GM23338 (cell line): ENCODE results near the gene CELF2. TPM values are rescaled to one million over a fixed set of nuclear protein-coding genes. Genes with fewer than 3 reads are reported as not detected.

Experiments used
- CREB1 ChIP-seq: fragments of 250-450 bp; sonication (Bioruptor Pico); IDR thresholded peaks from 2 replicates; pipeline ENCODE4 v1.5.0; 2020; ENCODE audit warnings: low read depth, mild to moderate bottlenecking, moderate library complexity
- EZH2 ChIP-seq: fragments of 200-600 bp; sonication (generic); IDR thresholded peaks from one replicate; pipeline ENCODE4 v1.8.0; 2017; ENCODE audit warnings: antibody characterized with exemption, mild to moderate bottlenecking, low read depth; ENCODE audit not compliant: unreplicated experiment
- EZH2phosphoT487 ChIP-seq: fragments of 200-600 bp; sonication (generic); IDR thresholded peaks from one replicate; pipeline ENCODE4 v1.8.1; 2018; ENCODE audit warnings: antibody characterized with exemption; ENCODE audit not compliant: unreplicated experiment
- JUNB ChIP-seq: IDR thresholded peaks from one replicate; pipeline ENCODE4 v1.6.1; 2016; ENCODE audit warnings: antibody characterized with exemption; ENCODE audit not compliant: unreplicated experiment
- NANOG ChIP-seq: IDR thresholded peaks from 2 replicates; pipeline ENCODE4 v1.6.1; 2016; ENCODE audit warnings: antibody characterized with exemption, borderline replicate concordance
- POLR2AphosphoS5 ChIP-seq: IDR thresholded peaks from 2 replicates; pipeline ENCODE4 v1.6.1; 2016; ENCODE audit warnings: antibody characterized with exemption, low read depth
- STAT1 ChIP-seq: IDR thresholded peaks from one replicate; pipeline ENCODE4 v1.6.1; 2016; ENCODE audit warnings: antibody characterized with exemption; ENCODE audit not compliant: unreplicated experiment
- ZNF114 ChIP-seq: fragments of 250-450 bp; sonication (Bioruptor Pico); IDR thresholded peaks from 2 replicates; pipeline ENCODE4 v1.5.0; 2020; ENCODE audit warnings: mild to moderate bottlenecking, moderate library complexity
- ZNF331 ChIP-seq: fragments of 250-450 bp; sonication (Bioruptor Pico); IDR thresholded peaks from 2 replicates; pipeline ENCODE4 v1.5.0; 2020; ENCODE audit warnings: low read depth, mild to moderate bottlenecking, moderate library complexity
- polyA plus RNA-seq: library from polyadenylated mRNA; unstranded; fragments of >200 nt; fragmentation: Nextera tagmentation; extraction: Ambion mirVana; gene quantifications from 2 replicates; pipeline ENCODE4 v1.2.1, GENCODE V29; 2016
- total RNA-seq: library from RNA; depleted of rRNA; stranded (reverse); fragments of >200 nt; shearing (Covaris generic); gene quantifications from 2 replicates; pipeline ENCODE4 v1.2.3, GENCODE V29; 2014
- TF ChIP-seq, protein P1 (sequence below): fragments of 250-450 bp; sonication (Bioruptor Pico); IDR thresholded peaks from 2 replicates; pipeline ENCODE4 v1.5.0; 2020; ENCODE audit warnings: mild to moderate bottlenecking, moderate library complexity
- TF ChIP-seq, protein P2 (sequence below): IDR thresholded peaks from 2 replicates; pipeline ENCODE4 v1.6.1; 2016; ENCODE audit warnings: antibody characterized with exemption

Gene CELF2
- total and polyA plus RNA-seq, 2 experiments from 2014 or later, result 18.1 to 22.5 TPM

DNA sequence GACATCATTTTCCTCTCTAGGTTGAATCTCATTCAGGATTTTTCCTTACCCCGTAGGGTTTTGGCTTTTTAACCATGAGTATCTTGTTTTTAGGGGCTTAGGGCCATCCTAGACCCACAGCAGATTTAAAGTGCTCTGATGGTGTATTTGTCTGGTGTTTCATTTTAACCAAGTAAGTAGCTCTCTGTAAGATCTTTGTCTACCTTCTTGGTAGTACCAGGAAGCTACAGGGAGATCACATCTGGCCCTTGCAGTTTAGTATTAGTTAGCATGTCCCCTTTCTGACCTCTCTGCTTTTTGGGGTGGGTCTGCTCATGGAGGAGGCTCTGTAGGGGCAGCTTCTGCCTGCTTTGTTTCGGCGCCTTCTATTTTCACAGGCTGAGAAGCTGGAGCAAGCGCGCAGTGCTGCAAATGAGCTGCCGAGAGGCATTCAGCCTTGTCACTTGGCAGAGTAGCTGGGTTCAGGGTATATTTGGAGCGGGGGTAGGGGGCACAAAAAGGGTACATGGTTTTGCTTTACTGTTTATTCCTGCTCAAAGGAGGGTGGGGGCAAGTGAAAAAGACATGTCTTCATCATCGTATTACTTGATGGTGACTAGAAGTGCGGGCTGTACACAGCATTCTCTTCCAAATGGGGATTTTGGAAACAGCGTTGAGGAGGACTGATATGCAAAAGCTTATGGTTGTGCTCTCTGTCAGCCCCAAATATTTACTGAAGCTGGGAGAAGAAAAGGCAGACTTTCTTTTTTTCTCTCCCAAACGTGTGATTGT lies 146.3 kb downstream of the CELF2 start (continued):
- TF ChIP-seq, protein P1, sequence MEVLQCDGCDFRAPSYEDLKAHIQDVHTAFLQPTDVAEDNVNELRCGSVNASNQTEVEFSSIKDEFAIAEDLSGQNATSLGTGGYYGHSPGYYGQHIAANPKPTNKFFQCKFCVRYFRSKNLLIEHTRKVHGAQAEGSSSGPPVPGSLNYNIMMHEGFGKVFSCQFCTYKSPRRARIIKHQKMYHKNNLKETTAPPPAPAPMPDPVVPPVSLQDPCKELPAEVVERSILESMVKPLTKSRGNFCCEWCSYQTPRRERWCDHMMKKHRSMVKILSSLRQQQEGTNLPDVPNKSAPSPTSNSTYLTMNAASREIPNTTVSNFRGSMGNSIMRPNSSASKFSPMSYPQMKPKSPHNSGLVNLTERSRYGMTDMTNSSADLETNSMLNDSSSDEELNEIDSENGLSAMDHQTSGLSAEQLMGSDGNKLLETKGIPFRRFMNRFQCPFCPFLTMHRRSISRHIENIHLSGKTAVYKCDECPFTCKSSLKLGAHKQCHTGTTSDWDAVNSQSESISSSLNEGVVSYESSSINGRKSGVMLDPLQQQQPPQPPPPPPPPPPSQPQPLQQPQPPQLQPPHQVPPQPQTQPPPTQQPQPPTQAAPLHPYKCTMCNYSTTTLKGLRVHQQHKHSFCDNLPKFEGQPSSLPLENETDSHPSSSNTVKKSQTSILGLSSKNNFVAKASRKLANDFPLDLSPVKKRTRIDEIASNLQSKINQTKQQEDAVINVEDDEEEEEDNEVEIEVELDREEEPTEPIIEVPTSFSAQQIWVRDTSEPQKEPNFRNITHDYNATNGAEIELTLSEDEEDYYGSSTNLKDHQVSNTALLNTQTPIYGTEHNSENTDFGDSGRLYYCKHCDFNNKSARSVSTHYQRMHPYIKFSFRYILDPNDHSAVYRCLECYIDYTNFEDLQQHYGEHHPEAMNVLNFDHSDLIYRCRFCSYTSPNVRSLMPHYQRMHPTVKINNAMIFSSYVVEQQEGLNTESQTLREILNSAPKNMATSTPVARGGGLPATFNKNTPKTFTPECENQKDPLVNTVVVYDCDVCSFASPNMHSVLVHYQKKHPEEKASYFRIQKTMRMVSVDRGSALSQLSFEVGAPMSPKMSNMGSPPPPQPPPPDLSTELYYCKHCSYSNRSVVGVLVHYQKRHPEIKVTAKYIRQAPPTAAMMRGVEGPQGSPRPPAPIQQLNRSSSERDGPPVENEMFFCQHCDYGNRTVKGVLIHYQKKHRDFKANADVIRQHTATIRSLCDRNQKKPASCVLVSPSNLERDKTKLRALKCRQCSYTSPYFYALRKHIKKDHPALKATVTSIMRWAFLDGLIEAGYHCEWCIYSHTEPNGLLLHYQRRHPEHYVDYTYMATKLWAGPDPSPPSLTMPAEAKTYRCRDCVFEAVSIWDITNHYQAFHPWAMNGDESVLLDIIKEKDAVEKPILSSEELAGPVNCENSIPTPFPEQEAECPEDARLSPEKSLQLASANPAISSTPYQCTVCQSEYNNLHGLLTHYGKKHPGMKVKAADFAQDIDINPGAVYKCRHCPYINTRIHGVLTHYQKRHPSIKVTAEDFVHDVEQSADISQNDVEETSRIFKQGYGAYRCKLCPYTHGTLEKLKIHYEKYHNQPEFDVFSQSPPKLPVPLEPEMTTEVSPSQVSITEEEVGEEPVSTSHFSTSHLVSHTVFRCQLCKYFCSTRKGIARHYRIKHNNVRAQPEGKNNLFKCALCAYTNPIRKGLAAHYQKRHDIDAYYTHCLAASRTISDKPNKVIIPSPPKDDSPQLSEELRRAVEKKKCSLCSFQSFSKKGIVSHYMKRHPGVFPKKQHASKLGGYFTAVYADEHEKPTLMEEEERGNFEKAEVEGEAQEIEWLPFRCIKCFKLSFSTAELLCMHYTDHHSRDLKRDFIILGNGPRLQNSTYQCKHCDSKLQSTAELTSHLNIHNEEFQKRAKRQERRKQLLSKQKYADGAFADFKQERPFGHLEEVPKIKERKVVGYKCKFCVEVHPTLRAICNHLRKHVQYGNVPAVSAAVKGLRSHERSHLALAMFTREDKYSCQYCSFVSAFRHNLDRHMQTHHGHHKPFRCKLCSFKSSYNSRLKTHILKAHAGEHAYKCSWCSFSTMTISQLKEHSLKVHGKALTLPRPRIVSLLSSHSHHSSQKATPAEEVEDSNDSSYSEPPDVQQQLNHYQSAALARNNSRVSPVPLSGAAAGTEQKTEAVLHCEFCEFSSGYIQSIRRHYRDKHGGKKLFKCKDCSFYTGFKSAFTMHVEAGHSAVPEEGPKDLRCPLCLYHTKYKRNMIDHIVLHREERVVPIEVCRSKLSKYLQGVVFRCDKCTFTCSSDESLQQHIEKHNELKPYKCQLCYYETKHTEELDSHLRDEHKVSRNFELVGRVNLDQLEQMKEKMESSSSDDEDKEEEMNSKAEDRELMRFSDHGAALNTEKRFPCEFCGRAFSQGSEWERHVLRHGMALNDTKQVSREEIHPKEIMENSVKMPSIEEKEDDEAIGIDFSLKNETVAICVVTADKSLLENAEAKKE (CRISPR knock-in tag), result no peak
- TF ChIP-seq NANOG (no peak), EZH2 (no peak), POLR2AphosphoS5 (no peak), ZNF331 (CRISPR knock-in tag) (no peak), EZH2phosphoT487 (no peak), JUNB (no peak), ZNF114 (CRISPR knock-in tag) (no peak), STAT1 (no peak), CREB1 (CRISPR knock-in tag) (no peak)
- TF ChIP-seq, protein P2, sequence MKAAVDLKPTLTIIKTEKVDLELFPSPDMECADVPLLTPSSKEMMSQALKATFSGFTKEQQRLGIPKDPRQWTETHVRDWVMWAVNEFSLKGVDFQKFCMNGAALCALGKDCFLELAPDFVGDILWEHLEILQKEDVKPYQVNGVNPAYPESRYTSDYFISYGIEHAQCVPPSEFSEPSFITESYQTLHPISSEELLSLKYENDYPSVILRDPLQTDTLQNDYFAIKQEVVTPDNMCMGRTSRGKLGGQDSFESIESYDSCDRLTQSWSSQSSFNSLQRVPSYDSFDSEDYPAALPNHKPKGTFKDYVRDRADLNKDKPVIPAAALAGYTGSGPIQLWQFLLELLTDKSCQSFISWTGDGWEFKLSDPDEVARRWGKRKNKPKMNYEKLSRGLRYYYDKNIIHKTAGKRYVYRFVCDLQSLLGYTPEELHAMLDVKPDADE, result no peak
